Smooth muscle cell (in vitro differentiated cells): Measurements from ENCODE around the gene OR2F2. TPM values are rescaled to one million over a fixed set of nuclear protein-coding genes. Genes with fewer than 3 reads are reported as not detected.
A peak's percentile ranks its signal among the peaks of the same experiment; 100 is the strongest.

Experiments used
- DNase-seq: peaks from one replicate; lab custom pipeline; 2025; ENCODE audit not compliant: unreplicated experiment; lab: John Stamatoyannopoulos, UW
- H2AFZ ChIP-seq: fragments of 200-600 bp; sonication (generic); 2 replicates; pipeline ENCODE4 v1.6.0; 2016; ENCODE audit warnings: antibody characterized with exemption, low read depth, mild to moderate bottlenecking
- H3F3A ChIP-seq: fragments of 200-600 bp; sonication (generic); 2 replicates; pipeline ENCODE4 v1.6.0; 2017; ENCODE audit warnings: antibody characterized with exemption, low read depth
- H3K27ac ChIP-seq: fragments of 200-600 bp; sonication (generic); 2 replicates; pipeline ENCODE4 v1.5.1; 2016; ENCODE audit warnings: low read depth, mild to moderate bottlenecking
- H3K27me3 ChIP-seq: fragments of 200-600 bp; sonication (generic); 2 replicates; pipeline ENCODE4 v1.6.1; 2016; ENCODE audit warnings: low read depth, mild to moderate bottlenecking
- H3K36me3 ChIP-seq: fragments of 200-600 bp; sonication (generic); 2 replicates; pipeline ENCODE4 v1.5.1; 2016; ENCODE audit warnings: low read depth
- H3K4me1 ChIP-seq: fragments of 200-600 bp; sonication (generic); 2 replicates; pipeline ENCODE4 v1.5.1; 2016; ENCODE audit warnings: low read depth
- H3K4me2 ChIP-seq: fragments of 200-600 bp; sonication (generic); 2 replicates; pipeline ENCODE4 v1.6.0; 2016; ENCODE audit warnings: mild to moderate bottlenecking
- H3K4me3 ChIP-seq: fragments of 200-600 bp; sonication (generic); 2 replicates; pipeline ENCODE4 v1.5.1; 2016; ENCODE audit warnings: mild to moderate bottlenecking
- H3K79me2 ChIP-seq: fragments of 200-600 bp; sonication (generic); 2 replicates; pipeline ENCODE4 v1.6.0; 2016; ENCODE audit warnings: low read depth, mild to moderate bottlenecking
- H3K9ac ChIP-seq: fragments of 200-600 bp; sonication (generic); 2 replicates; pipeline ENCODE4 v1.6.0; 2016; ENCODE audit warnings: low read depth
- H3K9me3 ChIP-seq: fragments of 200-600 bp; sonication (generic); replicated peaks from 2 replicates; pipeline ENCODE4 v1.5.1; 2016; ENCODE audit warnings: low read depth
- H4K20me1 ChIP-seq: fragments of 200-600 bp; sonication (generic); 2 replicates; pipeline ENCODE4 v1.6.0; 2016; ENCODE audit warnings: low read depth
- WGBS: methylation state at CpG from one replicate; pipeline ENCODE4 v1.1.7; 2016; ENCODE audit warnings: low lambda C conversion rate; 5-methylcytosine and 5-hydroxymethylcytosine counted together
- polyA plus RNA-seq: library from polyadenylated mRNA; unstranded; fragments of >200 nt; fragmentation: Nextera tagmentation; extraction: Ambion mirVana; gene quantifications from 2 replicates; pipeline ENCODE4 v1.2.1, GENCODE V29; 2016
- total RNA-seq: library from RNA; depleted of rRNA; stranded (reverse); fragments of >200 nt; gene quantifications from 2 replicates; pipeline ENCODE4 v1.2.3, GENCODE V29; 2014
- TF ChIP-seq, protein P1 (sequence below): fragments of 200-600 bp; sonication (generic); IDR thresholded peaks from 2 replicates; pipeline ENCODE4 v1.5.1; 2017; ENCODE audit warnings: borderline replicate concordance, mild to moderate bottlenecking, antibody characterized with exemption; ENCODE audit not compliant: insufficient read depth, poor library complexity, severe bottlenecking

Gene OR2F2
- total and polyA plus RNA-seq, 2 experiments from 2014 or later, result not detected

DNA sequence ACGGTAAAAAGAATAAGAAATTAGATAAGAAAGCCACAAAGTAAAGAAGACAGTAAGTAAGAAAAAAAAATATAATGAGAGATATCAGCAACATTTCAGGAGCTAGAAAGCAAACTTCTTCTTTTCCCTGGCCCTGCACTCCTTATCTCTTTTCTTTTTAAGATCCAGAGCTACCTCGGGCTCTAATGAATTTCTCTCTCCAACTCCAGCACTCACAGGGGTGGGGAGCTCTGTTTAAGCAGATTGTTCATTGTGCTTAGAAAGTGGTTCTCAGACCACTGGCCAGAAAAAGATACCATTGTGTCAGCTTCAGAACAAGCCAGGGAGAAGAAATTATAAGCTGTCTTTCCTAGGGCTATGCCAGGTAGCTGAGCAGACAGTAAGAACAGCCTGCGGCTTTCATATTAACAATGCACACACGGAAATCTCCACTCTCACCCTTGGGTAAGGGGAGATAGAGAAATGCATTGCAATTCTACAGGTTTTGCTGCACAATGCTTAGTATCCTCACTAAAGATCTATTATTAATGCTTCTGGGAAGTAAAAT lies 38.9 kb downstream of the OR2F2 start:
- Histone ChIP-seq H3K4me1 (no peaks in the 10 kb centered on the region), H3K79me2 (no peaks in the 10 kb centered on the region), H4K20me1 (no peaks in the 10 kb centered on the region), H3F3A (no peaks in the 10 kb centered on the region), H3K27me3 (no peaks in the 10 kb centered on the region), H3K4me3 (peak overlapping the region; percentile 4), H3K36me3 (no peaks in the 10 kb centered on the region), H3K4me2 (peak overlapping the region; percentile 52), H2AFZ (peak overlapping the region; percentile 67), H3K27ac (peak overlapping the region; percentile 8), H3K9ac (no peak overlapping the region), H3K9me3 (no peaks in the 10 kb centered on the region)
- WGBS, result 66% methylated on average over 4 of the region's 4 CpGs
- no peak for DNase-seq
- TF ChIP-seq, protein P1, sequence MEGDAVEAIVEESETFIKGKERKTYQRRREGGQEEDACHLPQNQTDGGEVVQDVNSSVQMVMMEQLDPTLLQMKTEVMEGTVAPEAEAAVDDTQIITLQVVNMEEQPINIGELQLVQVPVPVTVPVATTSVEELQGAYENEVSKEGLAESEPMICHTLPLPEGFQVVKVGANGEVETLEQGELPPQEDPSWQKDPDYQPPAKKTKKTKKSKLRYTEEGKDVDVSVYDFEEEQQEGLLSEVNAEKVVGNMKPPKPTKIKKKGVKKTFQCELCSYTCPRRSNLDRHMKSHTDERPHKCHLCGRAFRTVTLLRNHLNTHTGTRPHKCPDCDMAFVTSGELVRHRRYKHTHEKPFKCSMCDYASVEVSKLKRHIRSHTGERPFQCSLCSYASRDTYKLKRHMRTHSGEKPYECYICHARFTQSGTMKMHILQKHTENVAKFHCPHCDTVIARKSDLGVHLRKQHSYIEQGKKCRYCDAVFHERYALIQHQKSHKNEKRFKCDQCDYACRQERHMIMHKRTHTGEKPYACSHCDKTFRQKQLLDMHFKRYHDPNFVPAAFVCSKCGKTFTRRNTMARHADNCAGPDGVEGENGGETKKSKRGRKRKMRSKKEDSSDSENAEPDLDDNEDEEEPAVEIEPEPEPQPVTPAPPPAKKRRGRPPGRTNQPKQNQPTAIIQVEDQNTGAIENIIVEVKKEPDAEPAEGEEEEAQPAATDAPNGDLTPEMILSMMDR, result no peak

DNA sequence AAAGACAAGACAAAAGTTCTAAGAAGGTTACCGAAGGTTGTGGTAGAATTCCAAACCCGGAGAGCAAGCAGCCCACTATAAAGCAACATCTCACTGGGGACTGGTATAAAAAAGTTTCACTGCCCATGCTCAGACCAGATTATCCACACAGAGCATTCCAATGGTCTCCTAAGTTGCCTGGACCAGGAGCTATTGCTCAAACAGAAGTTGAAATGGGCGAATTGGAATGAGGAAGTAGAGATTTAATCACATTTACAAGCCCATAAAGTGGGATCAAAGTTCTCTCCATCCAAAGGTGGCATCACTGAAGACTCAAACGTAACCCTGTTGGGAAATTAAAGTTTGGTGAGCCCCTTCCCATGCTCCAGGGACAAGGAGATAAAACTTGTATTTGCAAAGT lies 39.4 kb downstream of the OR2F2 start:
- no peak for DNase-seq
- WGBS, result 40% methylated on average over 4 of the region's 4 CpGs
- Histone ChIP-seq H3K36me3 (no peaks in the 10 kb centered on the region), H3F3A (no peaks in the 10 kb centered on the region), H4K20me1 (no peaks in the 10 kb centered on the region), H3K27me3 (no peaks in the 10 kb centered on the region), H3K27ac (peak overlapping the region; percentile 8), H3K9ac (no peak overlapping the region), H3K4me1 (no peaks in the 10 kb centered on the region), H2AFZ (peak overlapping the region; percentile 67), H3K79me2 (no peaks in the 10 kb centered on the region), H3K9me3 (no peaks in the 10 kb centered on the region), H3K4me2 (peak overlapping the region; percentile 52), H3K4me3 (peak overlapping the region; percentile 4)
- TF ChIP-seq, protein P1, result no peak

DNA sequence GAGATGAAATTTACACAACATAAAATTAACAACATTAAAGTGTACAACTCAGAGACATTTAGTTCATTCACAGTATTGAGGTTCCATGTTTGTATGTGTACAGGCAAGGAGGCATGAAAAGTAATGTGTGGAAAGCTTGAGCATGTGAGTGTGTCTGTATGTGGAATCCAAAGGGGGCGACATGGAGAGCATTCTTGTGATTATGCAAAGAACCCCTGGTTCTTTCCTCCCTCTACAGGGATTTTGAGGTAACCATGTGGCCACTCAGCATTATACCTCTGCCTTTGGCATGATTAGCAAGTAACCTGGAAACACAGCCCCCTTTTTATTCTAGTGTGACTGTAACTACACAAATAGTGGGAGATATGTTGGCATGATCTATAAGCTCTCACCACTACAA lies 40.6 kb downstream of the OR2F2 start:
- 78% methylated on average over 1 of the region's 1 CpG for WGBS
- H3K4me3 ChIP-seq, result no peak overlapping the region
- TF ChIP-seq, protein P1, result no peak
- DNase-seq, result no peak
- no peaks in the 10 kb centered on the region for H3K4me1 ChIP-seq
- no peaks in the 10 kb centered on the region for H3K9me3 ChIP-seq
- no peaks in the 10 kb centered on the region for H3K79me2 ChIP-seq
- no peak overlapping the region for H3K4me2 ChIP-seq
- H3K27me3 ChIP-seq, result no peaks in the 10 kb centered on the region
- H3K27ac ChIP-seq, result no peak overlapping the region
- no peaks in the 10 kb centered on the region for H4K20me1 ChIP-seq
- H3F3A ChIP-seq, result no peaks in the 10 kb centered on the region
- H3K9ac ChIP-seq, result no peak overlapping the region
- H2AFZ ChIP-seq, result no peak overlapping the region
- H3K36me3 ChIP-seq, result no peaks in the 10 kb centered on the region

DNA sequence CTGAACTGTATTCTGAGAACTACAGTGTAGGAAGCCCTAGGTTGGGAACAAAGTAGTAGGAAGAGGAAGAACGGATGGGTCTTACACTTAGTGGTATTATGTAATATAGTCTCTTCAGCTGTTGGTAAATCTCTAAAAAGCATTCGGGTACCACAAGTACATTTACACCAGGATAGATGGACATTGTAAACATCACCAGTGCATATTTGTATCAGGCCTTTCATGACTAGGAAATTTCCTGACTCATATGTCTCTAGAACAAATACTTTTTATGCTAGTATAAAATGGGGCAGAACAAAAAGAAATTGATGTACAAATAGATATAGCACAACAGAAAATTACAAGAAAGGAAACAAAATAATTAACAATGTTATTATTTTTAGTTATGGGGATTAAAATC lies 43.6 kb downstream of the OR2F2 start:
- H3F3A ChIP-seq, result no peaks in the 10 kb centered on the region
- no peaks in the 10 kb centered on the region for H3K79me2 ChIP-seq
- H3K9me3 ChIP-seq, result no peaks in the 10 kb centered on the region
- H3K36me3 ChIP-seq, result no peaks in the 10 kb centered on the region
- WGBS, result 86% methylated on average over 2 of the region's 2 CpGs
- TF ChIP-seq, protein P1, result no peak
- no peak overlapping the region for H2AFZ ChIP-seq
- no peak overlapping the region for H3K4me2 ChIP-seq
- no peaks in the 10 kb centered on the region for H3K27me3 ChIP-seq
- H3K27ac ChIP-seq, result no peak overlapping the region
- no peaks in the 10 kb centered on the region for H3K4me1 ChIP-seq
- H4K20me1 ChIP-seq, result no peaks in the 10 kb centered on the region
- H3K4me3 ChIP-seq, result no peak overlapping the region
- DNase-seq, result no peak
- no peak overlapping the region for H3K9ac ChIP-seq
